IPS-20b (cell line): ENCODE measurements around the gene DACT1.
"Not testable (repeated sequence)": the region's sequence is repeated elsewhere in the genome, so short reads cannot be mapped to it uniquely, and the experiment has no call there.

Experiments
- H3K27ac ChIP-seq: one replicate; pipeline ENCODE4 v1.5.1; 2013; ENCODE audit warnings: low read length
- H3K27me3 ChIP-seq: 2 replicates; pipeline ENCODE4 v1.6.1; 2013; ENCODE audit warnings: mild to moderate bottlenecking, low read length, inconsistent platforms; ENCODE audit not compliant: insufficient read depth
- H3K36me3 ChIP-seq: 2 replicates; pipeline ENCODE4 v1.6.1; 2013; ENCODE audit warnings: low read depth, mild to moderate bottlenecking, inconsistent platforms, low read length, moderate library complexity; ENCODE audit not compliant: insufficient read depth
- H3K4me1 ChIP-seq: 2 replicates; pipeline ENCODE4 v1.6.1; 2013; ENCODE audit warnings: mild to moderate bottlenecking, control low read depth, inconsistent platforms, low read length, moderate library complexity; ENCODE audit not compliant: insufficient read depth
- H3K4me3 ChIP-seq: 2 replicates; pipeline ENCODE4 v1.5.1; 2013; ENCODE audit warnings: mild to moderate bottlenecking, low read length, inconsistent platforms
- H3K9ac ChIP-seq: 2 replicates; pipeline ENCODE4 v1.6.1; 2013; ENCODE audit warnings: low read depth, mild to moderate bottlenecking, inconsistent platforms, low read length, moderate library complexity
- H3K9me3 ChIP-seq: 2 replicates; pipeline ENCODE4 v1.6.1; 2013; ENCODE audit warnings: mild to moderate bottlenecking, low read depth, low read length, inconsistent platforms; ENCODE audit not compliant: insufficient read depth

Gene DACT1

GRCh38 chr14:58637391-58638230 lies at the start of gene DACT1:
TSS of gene DACT1 (plus strand) at chr14:58637962. CDS start at chr14:58638203, 241 bp downstream.
- Histone ChIP-seq H3K27me3 (peaks cover 53% of the 10 kb centered on the region), H3K4me3 (peak within 1 kb of the TSS; percentile 70), H3K4me1 (peaks cover 29% of the 10 kb centered on the region), H3K36me3 (peaks cover 10% of the 10 kb centered on the region), H3K27ac (no peak within 1 kb of the TSS), H3K9ac (peak within 1 kb of the TSS; percentile 52; the same call in 1 of the 2 replicates), H3K9me3 (no peaks in the 10 kb centered on the region)

- H3K27ac ChIP-seq, H3K36me3 ChIP-seq, H3K9ac ChIP-seq, H3K4me1 ChIP-seq, H3K9me3 ChIP-seq, H3K27me3 ChIP-seq, H3K4me3 ChIP-seq: not testable (repeated sequence)
Observed at GRCh38 chr14:58588321-58588720, 49.4 kb upstream of the DACT1 start.

- H3K36me3 ChIP-seq, result no peaks in the 10 kb centered on the region
- H3K4me1 ChIP-seq, result 0 out of 2 replicates have a peak, but pooled peaks cover 3% of the 10 kb centered on the region
- no peaks in the 10 kb centered on the region for H3K9me3 ChIP-seq
- H3K4me3 ChIP-seq, result no peak overlapping the region
- no peak overlapping the region for H3K27ac ChIP-seq
- H3K27me3 ChIP-seq, result no peaks in the 10 kb centered on the region
- no peak overlapping the region for H3K9ac ChIP-seq
Observed at GRCh38 chr14:58593977-58594376, 43.8 kb upstream of the DACT1 start.

GRCh38 chr14:58597041-58597440 lies 40.7 kb upstream of the DACT1 start:
- no peaks in the 10 kb centered on the region for H3K27me3 ChIP-seq
- 0 out of 2 replicates have a peak, but pooled peaks cover 6% of the 10 kb centered on the region for H3K4me1 ChIP-seq

GRCh38 chr14:58598028-58598803 lies 39.5 kb upstream of the DACT1 start:
- Histone ChIP-seq H3K36me3 (no peaks in the 10 kb centered on the region), H3K27ac (no peak overlapping the region), H3K4me3 (no peak overlapping the region), H3K9ac (no peak overlapping the region), H3K4me1 (0 out of 2 replicates have a peak, but pooled peaks cover 6% of the 10 kb centered on the region), H3K27me3 (no peaks in the 10 kb centered on the region), H3K9me3 (no peaks in the 10 kb centered on the region)

More at GRCh38 chr14:58597041-58597440, 40.7 kb upstream of the DACT1 start:
- H3K9me3 ChIP-seq, result no peaks in the 10 kb centered on the region
- H3K4me3 ChIP-seq, result no peak overlapping the region
- H3K9ac ChIP-seq, result no peak overlapping the region
- no peaks in the 10 kb centered on the region for H3K36me3 ChIP-seq
- no peak overlapping the region for H3K27ac ChIP-seq

- Histone ChIP-seq H3K9ac (no peak overlapping the region), H3K27ac (no peak overlapping the region), H3K27me3 (no peaks in the 10 kb centered on the region), H3K4me1 (0 out of 2 replicates have a peak, but pooled peaks cover 6% of the 10 kb centered on the region), H3K9me3 (no peaks in the 10 kb centered on the region), H3K36me3 (no peaks in the 10 kb centered on the region), H3K4me3 (no peak overlapping the region)
Observed at GRCh38 chr14:58598804-58599525, 38.8 kb upstream of the DACT1 start.

- Histone ChIP-seq H3K4me1 (0 out of 2 replicates have a peak, but pooled peaks cover 6% of the 10 kb centered on the region), H3K9ac (no peak overlapping the region), H3K27ac (no peak overlapping the region), H3K36me3 (no peaks in the 10 kb centered on the region), H3K27me3 (no peaks in the 10 kb centered on the region), H3K9me3 (no peaks in the 10 kb centered on the region), H3K4me3 (no peak overlapping the region)
Observed at GRCh38 chr14:58599707-58600106, 38.1 kb upstream of the DACT1 start.

GRCh38 chr14:58605465-58605864 lies 32.3 kb upstream of the DACT1 start:
- Histone ChIP-seq H3K9me3 (no peaks in the 10 kb centered on the region), H3K36me3 (no peaks in the 10 kb centered on the region), H3K27ac (no peak overlapping the region), H3K4me3 (no peak overlapping the region), H3K9ac (no peak overlapping the region), H3K4me1 (peaks cover 13% of the 10 kb centered on the region), H3K27me3 (no peaks in the 10 kb centered on the region)

- H3K4me1 ChIP-seq, result peaks cover 13% of the 10 kb centered on the region
- no peaks in the 10 kb centered on the region for H3K27me3 ChIP-seq
- H3K9me3 ChIP-seq, result no peaks in the 10 kb centered on the region
- H3K27ac ChIP-seq, result no peak overlapping the region
- H3K4me3 ChIP-seq, result no peak overlapping the region
- H3K9ac ChIP-seq, result no peak overlapping the region
- no peaks in the 10 kb centered on the region for H3K36me3 ChIP-seq
Observed at GRCh38 chr14:58607131-58607951, 30.4 kb upstream of the DACT1 start.

GRCh38 chr14:58607952-58608317 lies 29.8 kb upstream of the DACT1 start:
- H3K27ac ChIP-seq, result no peak overlapping the region
- H3K9me3 ChIP-seq, result no peaks in the 10 kb centered on the region
- no peaks in the 10 kb centered on the region for H3K36me3 ChIP-seq
- peaks cover 13% of the 10 kb centered on the region for H3K4me1 ChIP-seq
- H3K4me3 ChIP-seq, result no peak overlapping the region
- H3K9ac ChIP-seq, result no peak overlapping the region
- H3K27me3 ChIP-seq, result no peaks in the 10 kb centered on the region

GRCh38 chr14:58617619-58618018 lies 20.1 kb upstream of the DACT1 start:
- Histone ChIP-seq H3K9ac (no peak overlapping the region), H3K36me3 (no peaks in the 10 kb centered on the region), H3K4me3 (no peak overlapping the region), H3K27me3 (no peaks in the 10 kb centered on the region), H3K9me3 (no peaks in the 10 kb centered on the region), H3K4me1 (peaks cover 22% of the 10 kb centered on the region), H3K27ac (no peak overlapping the region)
